Activated T-helper 2 cell treated with anti-CD3 and anti-CD28 coated beads, Interferon-gamma antibody, Interleukin-2, Interleukin-4, amounts not matched to agents 10 μg/mL and 5 μg/mL and 100 μg/mL, durations not matched to agents 14 hours and 24 hours and 36 hours (primary cell): ENCODE data around the gene TREML1. TPM values are rescaled to one million over a fixed set of nuclear protein-coding genes. Genes with fewer than 3 reads are reported as not detected.

Experiments used
- DNase-seq: peaks from one replicate; pipeline ENCODE4 v3.0.0; 2021; ENCODE audit warnings: low spot score
- H3K27ac Mint-ChIP-seq: one replicate; pipeline ENCODE4 v1.8.0; 2021; ENCODE audit warnings: mixed read lengths
- H3K27me3 Mint-ChIP-seq: one replicate; pipeline ENCODE4 v1.8.0; 2021; ENCODE audit warnings: low read depth, mixed read lengths
- H3K36me3 Mint-ChIP-seq: one replicate; pipeline ENCODE4 v1.8.0; 2021; ENCODE audit warnings: low read depth, mixed read lengths
- H3K4me1 Mint-ChIP-seq: one replicate; pipeline ENCODE4 v1.8.0; 2021; ENCODE audit warnings: low read depth, mixed read lengths
- H3K4me3 Mint-ChIP-seq: one replicate; pipeline ENCODE4 v1.8.0; 2021; ENCODE audit warnings: low read depth, mild to moderate bottlenecking, moderate library complexity, mixed read lengths
- H3K9me3 Mint-ChIP-seq: one replicate; pipeline ENCODE4 v1.8.0; 2021; ENCODE audit warnings: mixed read lengths
- intact Hi-C: fragments of 100-400 bp; cut with micrococcal nuclease; formaldehyde crosslinking; loops from one replicate; pipeline ENCODE4 v1.15.1; 2023
- total RNA-seq: library from RNA; stranded (reverse); gene quantifications from 2 replicates; pipeline ENCODE4 v1.2.3, GENCODE V29; 2022

TREML1 gene
- total RNA-seq, 1 donor from 2014 or later = not detected

GRCh38 chr6:41156771-41157170 lies 2.6 kb upstream of the TREML1 start:
- no peaks in the 10 kb centered on the region for H3K4me1 Mint-ChIP-seq
- H3K4me3 Mint-ChIP-seq = no peak overlapping the region
- H3K27ac Mint-ChIP-seq = no peak overlapping the region
- intact Hi-C loops = no loop called here
- no peak for DNase-seq
- no peaks in the 10 kb centered on the region for H3K9me3 Mint-ChIP-seq
- H3K36me3 Mint-ChIP-seq = no peaks in the 10 kb centered on the region
- H3K27me3 Mint-ChIP-seq = peaks cover 15% of the 10 kb centered on the region

GRCh38 chr6:41156001-41156400 lies 1.9 kb upstream of the TREML1 start:
- no peak overlapping the region for H3K27ac Mint-ChIP-seq
- H3K4me3 Mint-ChIP-seq = no peak overlapping the region
- H3K9me3 Mint-ChIP-seq = no peaks in the 10 kb centered on the region
- H3K36me3 Mint-ChIP-seq = no peaks in the 10 kb centered on the region
- intact Hi-C loops = no loop called here
- peaks cover 15% of the 10 kb centered on the region for H3K27me3 Mint-ChIP-seq
- DNase-seq = no peak
- peaks cover 2% of the 10 kb centered on the region for H3K4me1 Mint-ChIP-seq

- no peak for DNase-seq
- H3K27ac Mint-ChIP-seq = no peak overlapping the region
- H3K4me1 Mint-ChIP-seq = peaks cover 7% of the 10 kb centered on the region
- intact Hi-C loops = no loop called here
- peaks cover 15% of the 10 kb centered on the region for H3K27me3 Mint-ChIP-seq
- H3K36me3 Mint-ChIP-seq = no peaks in the 10 kb centered on the region
- H3K4me3 Mint-ChIP-seq = no peak overlapping the region
- no peaks in the 10 kb centered on the region for H3K9me3 Mint-ChIP-seq
Measured at GRCh38 chr6:41155132-41155805, 1.1 kb upstream of the TREML1 start.

GRCh38 chr6:41153451-41153850 lies 696 bp downstream of the TREML1 start:
- Mint-ChIP-seq H3K27ac (no peak overlapping the region), H3K27me3 (peaks cover 15% of the 10 kb centered on the region), H3K36me3 (peaks cover 5% of the 10 kb centered on the region), H3K9me3 (no peaks in the 10 kb centered on the region), H3K4me3 (no peak overlapping the region), H3K4me1 (peaks cover 16% of the 10 kb centered on the region)
- intact Hi-C loops = no loop called here
- DNase-seq = no peak

- peaks cover 4% of the 10 kb centered on the region for H3K9me3 Mint-ChIP-seq
- peaks cover 16% of the 10 kb centered on the region for H3K36me3 Mint-ChIP-seq
- intact Hi-C loops = no loop called here
- no peak overlapping the region for H3K27ac Mint-ChIP-seq
- no peak for DNase-seq
- H3K4me3 Mint-ChIP-seq = no peak overlapping the region
- H3K4me1 Mint-ChIP-seq = peaks cover 37% of the 10 kb centered on the region
- peaks cover 5% of the 10 kb centered on the region for H3K27me3 Mint-ChIP-seq
Measured at GRCh38 chr6:41150671-41151070, 3.5 kb downstream of the TREML1 start.

GRCh38 chr6:41147917-41148316 lies 6.2 kb downstream of the TREML1 start:
- Mint-ChIP-seq H3K27ac (peak overlapping the region; percentile 54), H3K27me3 (peaks cover 5% of the 10 kb centered on the region), H3K4me3 (peak overlapping the region; percentile 24), H3K4me1 (peaks cover 42% of the 10 kb centered on the region), H3K36me3 (peaks cover 25% of the 10 kb centered on the region), H3K9me3 (peaks cover 11% of the 10 kb centered on the region)
- intact Hi-C loops = loop anchor here (2.0 kb wide), 1 partner anchor 75 kb away; the partner anchor contains the start of genes NFYA and OARD1
- no peak for DNase-seq

GRCh38 chr6:41136911-41137310 lies 17.2 kb downstream of the TREML1 start:
- no peak overlapping the region for H3K27ac Mint-ChIP-seq
- no peak overlapping the region for H3K4me3 Mint-ChIP-seq
- intact Hi-C loops = no loop called here
- no peaks in the 10 kb centered on the region for H3K27me3 Mint-ChIP-seq
- DNase-seq = no peak
- H3K36me3 Mint-ChIP-seq = no peaks in the 10 kb centered on the region
- no peaks in the 10 kb centered on the region for H3K9me3 Mint-ChIP-seq
- H3K4me1 Mint-ChIP-seq = peaks cover 7% of the 10 kb centered on the region

- DNase-seq = no peak
- H3K9me3 Mint-ChIP-seq = no peaks in the 10 kb centered on the region
- no peak overlapping the region for H3K27ac Mint-ChIP-seq
- H3K4me1 Mint-ChIP-seq = peaks cover 2% of the 10 kb centered on the region
- no peaks in the 10 kb centered on the region for H3K36me3 Mint-ChIP-seq
- intact Hi-C loops = no loop called here
- H3K4me3 Mint-ChIP-seq = no peak overlapping the region
- no peaks in the 10 kb centered on the region for H3K27me3 Mint-ChIP-seq
Measured at GRCh38 chr6:41135062-41135832, 18.9 kb downstream of the TREML1 start.

- no peaks in the 10 kb centered on the region for H3K27me3 Mint-ChIP-seq
- peaks cover 2% of the 10 kb centered on the region for H3K4me1 Mint-ChIP-seq
- DNase-seq = no peak
- no peaks in the 10 kb centered on the region for H3K9me3 Mint-ChIP-seq
- no peak overlapping the region for H3K4me3 Mint-ChIP-seq
- intact Hi-C loops = no loop called here
- no peaks in the 10 kb centered on the region for H3K36me3 Mint-ChIP-seq
- H3K27ac Mint-ChIP-seq = no peak overlapping the region
Measured at GRCh38 chr6:41132254-41132653, 21.9 kb downstream of the TREML1 start.

GRCh38 chr6:41125282-41125681 lies 28.9 kb downstream of the TREML1 start:
- H3K9me3 Mint-ChIP-seq = no peaks in the 10 kb centered on the region

GRCh38 chr6:41122918-41123317 lies 31.2 kb downstream of the TREML1 start:
- H3K27ac Mint-ChIP-seq = no peak overlapping the region
- H3K4me1 Mint-ChIP-seq = no peaks in the 10 kb centered on the region
- no peaks in the 10 kb centered on the region for H3K36me3 Mint-ChIP-seq
- H3K4me3 Mint-ChIP-seq = no peak overlapping the region
- no peaks in the 10 kb centered on the region for H3K9me3 Mint-ChIP-seq
- intact Hi-C loops = no loop called here
- DNase-seq = no peak
- no peaks in the 10 kb centered on the region for H3K27me3 Mint-ChIP-seq

More at GRCh38 chr6:41125282-41125681, 28.9 kb downstream of the TREML1 start:
- intact Hi-C loops = no loop called here
- no peak overlapping the region for H3K4me3 Mint-ChIP-seq
- H3K27me3 Mint-ChIP-seq = no peaks in the 10 kb centered on the region
- no peak overlapping the region for H3K27ac Mint-ChIP-seq
- H3K4me1 Mint-ChIP-seq = no peaks in the 10 kb centered on the region
- no peak for DNase-seq
- no peaks in the 10 kb centered on the region for H3K36me3 Mint-ChIP-seq

GRCh38 chr6:41122373-41122772 lies 31.8 kb downstream of the TREML1 start:
- intact Hi-C loops = no loop called here
- H3K9me3 Mint-ChIP-seq = no peaks in the 10 kb centered on the region
- no peak overlapping the region for H3K4me3 Mint-ChIP-seq
- H3K36me3 Mint-ChIP-seq = no peaks in the 10 kb centered on the region
- H3K4me1 Mint-ChIP-seq = no peaks in the 10 kb centered on the region
- no peak overlapping the region for H3K27ac Mint-ChIP-seq
- H3K27me3 Mint-ChIP-seq = no peaks in the 10 kb centered on the region
- no peak for DNase-seq

- intact Hi-C loops = no loop called here
- H3K36me3 Mint-ChIP-seq = no peaks in the 10 kb centered on the region
- H3K9me3 Mint-ChIP-seq = no peaks in the 10 kb centered on the region
- no peak overlapping the region for H3K27ac Mint-ChIP-seq
- no peaks in the 10 kb centered on the region for H3K27me3 Mint-ChIP-seq
- H3K4me1 Mint-ChIP-seq = no peaks in the 10 kb centered on the region
- H3K4me3 Mint-ChIP-seq = no peak overlapping the region
- DNase-seq = no peak
Measured at GRCh38 chr6:41120058-41120457, 34.1 kb downstream of the TREML1 start.
